HG02938 (cell line): ENCODE results near the gene SWAP70.
A peak's percentile ranks its signal among the peaks of the same experiment; 100 is the strongest.
"Not testable (repeated sequence)": the region's sequence is repeated elsewhere in the genome, so short reads cannot be mapped to it uniquely, and the experiment has no call there.

ENCODE experiments used
- ATAC-seq: cut with Tn5 transposase; IDR thresholded peaks from one replicate; pipeline ENCODE4 v1.9.1; 2021; ENCODE audit warnings: mild to moderate bottlenecking, moderate library complexity; ENCODE audit not compliant: unreplicated experiment

SWAP70 gene

DNA sequence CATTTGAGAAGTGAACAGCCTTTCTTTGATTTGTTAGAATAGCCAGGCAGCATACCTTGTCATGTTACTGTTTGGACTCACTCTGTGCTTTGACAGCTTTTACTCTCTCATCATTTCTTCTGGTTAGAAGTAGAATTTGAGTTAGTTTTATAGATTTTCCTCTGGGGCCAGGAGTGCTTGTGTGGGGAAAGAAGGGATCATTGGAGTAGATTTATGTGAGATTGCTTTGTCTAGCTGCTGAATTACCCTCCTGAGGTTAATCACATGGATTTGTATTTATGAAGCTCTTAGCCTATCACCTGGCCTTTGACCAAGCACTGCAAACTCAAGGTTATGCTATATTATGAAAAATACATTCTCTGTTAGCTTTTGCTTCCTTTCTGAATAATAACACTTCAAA is 54.3 kb downstream of the SWAP70 start:
- ATAC-seq: no peak

DNA sequence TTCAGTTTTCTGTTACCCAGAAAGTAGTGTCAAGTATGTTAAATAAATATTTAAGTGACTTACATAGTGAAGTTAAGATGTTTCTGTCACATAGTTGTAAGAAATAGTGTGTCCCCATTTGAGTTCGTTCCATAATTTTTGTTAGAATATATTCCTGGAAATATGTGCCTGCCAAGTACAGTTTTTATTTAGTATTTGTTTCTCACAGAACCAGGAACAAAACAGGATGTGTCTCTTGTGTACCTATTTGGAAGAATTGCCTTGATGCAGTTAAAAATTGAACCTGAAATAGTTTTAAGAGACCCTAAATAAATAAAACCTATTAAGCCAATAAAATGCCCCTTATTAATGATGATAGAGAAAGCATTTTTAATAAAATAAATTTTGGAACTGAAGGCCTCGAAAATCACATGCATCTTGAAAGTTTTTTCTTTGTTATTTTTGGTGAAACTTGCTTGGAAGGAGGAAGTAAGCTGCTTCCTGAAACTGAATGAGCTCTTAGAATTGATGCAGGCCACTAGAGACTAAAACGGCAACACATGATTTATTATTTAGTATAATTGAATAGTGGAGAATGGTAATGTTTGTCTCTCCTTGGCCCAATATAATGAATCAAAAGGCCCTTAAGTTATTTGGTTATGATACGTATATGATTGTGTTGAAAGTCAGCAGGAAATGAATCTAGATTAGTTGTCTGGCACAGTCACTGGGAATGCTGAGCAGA is 55.9 kb downstream of the SWAP70 start:
- no peak for ATAC-seq

DNA sequence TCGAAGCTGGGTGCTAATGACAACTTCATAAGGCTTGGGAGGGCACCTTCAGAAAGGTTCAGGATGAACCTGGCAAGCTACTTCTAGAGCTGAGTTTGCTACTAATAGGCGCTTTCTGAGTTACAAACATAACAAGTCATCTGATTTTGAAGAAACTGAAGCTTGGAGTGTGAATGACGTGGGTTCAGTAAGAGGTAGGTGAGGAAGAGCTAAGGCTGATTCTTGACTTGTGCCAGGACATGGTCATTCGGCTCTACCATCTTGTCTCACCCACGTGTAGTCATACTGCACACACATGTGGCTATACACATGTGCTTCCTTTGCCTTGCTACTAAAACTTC is 56.4 kb downstream of the SWAP70 start:
- ATAC-seq: no peak

DNA sequence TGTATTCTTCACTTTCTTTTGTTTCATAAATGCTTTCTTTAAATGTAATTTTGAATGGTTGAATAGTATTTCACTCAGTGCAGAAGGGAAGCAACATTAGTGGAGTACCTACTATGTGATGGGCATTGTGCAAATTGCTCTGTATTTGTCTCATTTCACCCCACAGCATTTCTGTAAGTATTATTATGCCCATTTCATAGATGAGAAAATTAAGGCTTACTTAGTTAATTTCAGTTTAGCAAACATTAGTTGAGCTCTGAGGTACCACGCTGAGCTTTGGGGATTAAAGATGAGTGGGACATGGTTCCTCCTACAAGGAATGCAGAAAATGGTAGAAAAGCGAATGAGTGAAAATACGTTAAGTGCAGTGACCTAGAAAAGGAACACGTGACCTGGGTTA is 58.1 kb downstream of the SWAP70 start:
- ATAC-seq: no peak

DNA sequence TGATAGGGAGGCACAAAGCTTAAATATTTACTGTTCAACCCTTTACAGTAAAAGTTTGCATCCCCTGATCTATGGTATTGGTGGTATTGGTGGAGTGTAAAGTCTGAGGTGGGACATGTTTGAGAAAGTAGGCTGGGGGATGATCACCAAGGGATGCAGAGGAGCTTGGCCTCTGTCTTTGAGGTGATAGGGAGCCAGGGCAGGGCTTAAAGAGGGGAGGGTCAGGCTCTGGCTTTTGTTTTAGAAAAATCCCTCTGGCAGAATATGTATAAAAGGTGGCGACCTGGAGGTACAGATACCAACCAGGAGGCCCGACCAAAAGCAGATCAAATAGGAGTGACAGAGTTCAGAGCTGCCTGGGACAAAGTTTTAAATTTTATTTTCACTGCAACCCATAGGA is 59.0 kb downstream of the SWAP70 start:
- ATAC-seq: no peak

DNA sequence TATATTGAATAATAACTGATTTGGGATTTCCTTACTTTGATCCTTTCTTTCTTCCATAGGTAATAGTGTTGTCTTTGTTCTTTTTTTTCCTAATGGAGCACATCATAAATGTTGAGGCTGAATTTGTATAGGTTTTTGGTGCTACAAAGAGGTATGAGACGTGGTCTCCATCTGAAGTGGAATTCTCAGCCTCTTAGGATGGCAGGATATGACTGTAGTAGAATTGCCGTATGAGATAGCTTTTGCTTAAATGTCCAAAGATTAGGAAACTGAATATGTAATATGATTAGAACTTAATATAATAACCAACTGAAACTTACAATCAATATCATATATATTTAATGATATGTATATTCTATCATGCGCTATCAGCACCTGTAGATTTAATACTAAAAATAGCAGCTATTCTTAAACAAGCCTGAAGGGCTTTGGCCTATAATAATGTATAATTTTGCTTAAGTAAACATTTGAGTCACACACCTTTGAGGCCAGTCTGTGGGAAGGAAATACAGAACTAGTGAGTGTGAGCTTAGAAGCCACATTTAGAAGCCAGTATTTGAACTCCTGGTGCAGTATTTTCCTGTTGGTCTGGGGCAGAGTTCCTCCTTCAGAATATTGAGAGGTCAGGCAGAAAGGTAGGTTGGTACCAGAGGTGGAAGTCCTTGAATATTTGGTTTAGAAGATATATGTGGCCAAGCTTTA is 62.6 kb downstream of the SWAP70 start:
- ATAC-seq: peak; percentile 63

DNA sequence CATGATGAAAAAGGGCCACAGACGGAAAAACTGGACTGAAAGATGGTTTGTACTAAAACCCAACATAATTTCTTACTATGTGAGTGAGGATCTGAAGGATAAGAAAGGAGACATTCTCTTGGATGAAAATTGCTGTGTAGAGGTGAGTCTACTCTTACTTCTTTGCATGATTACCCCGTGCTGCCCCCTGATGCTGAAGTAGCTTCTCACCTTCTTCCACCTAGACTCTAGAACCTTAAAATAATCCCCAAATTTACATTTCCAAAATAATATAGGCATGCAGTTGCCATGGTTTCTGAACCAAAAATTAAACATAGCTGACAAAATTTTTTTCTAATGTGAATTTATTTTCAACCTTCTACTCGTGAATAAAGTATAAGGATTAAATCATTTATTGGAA is 64.2 kb downstream of the SWAP70 start:
- ATAC-seq: no peak

DNA sequence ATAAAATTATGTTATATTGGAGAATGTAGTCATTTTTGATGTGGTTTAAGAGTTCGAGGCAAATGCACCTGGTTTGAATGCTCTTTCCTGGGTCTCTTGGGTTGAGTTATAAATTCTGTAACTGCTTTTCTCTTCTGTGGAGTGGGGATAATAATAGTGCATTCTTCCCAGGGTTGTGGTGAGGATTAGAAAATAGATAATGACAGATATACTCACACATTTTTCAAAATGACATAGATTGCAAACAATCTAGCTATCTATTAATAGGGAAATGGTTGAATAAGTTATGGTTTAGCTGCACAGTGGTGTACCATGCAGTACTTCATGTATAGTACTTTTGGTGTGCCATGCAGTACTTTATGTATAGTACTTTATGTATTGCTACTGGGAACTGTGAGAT is 67.4 kb downstream of the SWAP70 start:
- no peak for ATAC-seq

DNA sequence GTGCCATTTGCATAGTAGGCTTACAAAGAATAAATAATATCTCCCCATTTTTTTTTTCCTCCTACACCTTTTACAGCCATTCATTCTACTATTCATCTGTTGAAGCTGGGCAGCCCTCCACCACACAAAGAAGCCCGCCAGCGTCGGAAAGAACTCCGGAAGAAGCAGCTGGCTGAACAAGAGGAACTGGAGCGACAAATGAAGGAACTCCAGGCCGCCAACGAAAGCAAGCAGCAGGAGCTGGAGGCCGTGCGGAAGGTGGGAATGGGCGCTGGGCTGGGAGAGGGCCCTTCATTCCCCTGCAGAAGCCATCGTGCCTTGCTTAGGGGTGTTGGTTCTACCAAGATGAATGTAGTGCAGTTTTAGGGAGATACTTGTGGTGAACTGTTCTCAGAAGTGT is 68.6 kb downstream of the SWAP70 start:
- no peak for ATAC-seq

DNA sequence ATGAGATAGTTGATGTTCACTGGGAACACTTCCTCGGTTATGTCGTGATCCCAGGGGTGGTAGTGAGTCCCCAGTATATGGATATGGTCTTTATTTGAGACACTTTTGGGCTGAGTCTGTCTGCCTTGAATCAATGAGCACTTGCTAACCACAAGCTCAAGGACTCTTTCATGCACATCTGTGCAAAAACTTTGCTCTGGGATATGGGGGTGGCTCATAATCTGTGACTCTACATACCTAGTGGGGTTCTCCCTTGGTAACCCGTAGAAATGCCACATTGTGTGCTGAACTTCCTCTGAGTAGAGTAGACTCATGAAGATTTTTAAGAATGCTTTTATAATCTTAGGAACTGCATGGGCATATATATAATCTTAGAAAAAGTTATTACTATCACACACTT is 69.3 kb downstream of the SWAP70 start:
- no peak for ATAC-seq

DNA sequence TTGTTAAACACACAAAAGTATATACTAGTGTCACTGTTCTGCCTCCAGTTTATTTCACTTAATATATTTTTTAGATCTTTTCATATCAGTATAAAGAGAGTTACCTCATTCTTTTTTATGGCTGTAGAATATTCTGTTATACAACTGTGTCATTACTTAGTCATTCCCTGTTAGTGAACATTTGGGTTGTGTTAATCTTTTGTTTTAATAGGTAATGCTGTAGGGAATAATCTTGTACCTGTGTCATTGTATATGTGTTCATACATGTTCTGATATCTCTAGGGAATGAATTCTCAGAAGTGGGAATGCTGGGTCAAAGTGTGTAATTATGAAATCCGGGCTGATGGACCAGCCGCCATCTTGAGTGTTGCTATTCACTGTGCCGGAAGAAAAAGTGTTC is 71.4 kb downstream of the SWAP70 start:
- ATAC-seq: no peak

DNA sequence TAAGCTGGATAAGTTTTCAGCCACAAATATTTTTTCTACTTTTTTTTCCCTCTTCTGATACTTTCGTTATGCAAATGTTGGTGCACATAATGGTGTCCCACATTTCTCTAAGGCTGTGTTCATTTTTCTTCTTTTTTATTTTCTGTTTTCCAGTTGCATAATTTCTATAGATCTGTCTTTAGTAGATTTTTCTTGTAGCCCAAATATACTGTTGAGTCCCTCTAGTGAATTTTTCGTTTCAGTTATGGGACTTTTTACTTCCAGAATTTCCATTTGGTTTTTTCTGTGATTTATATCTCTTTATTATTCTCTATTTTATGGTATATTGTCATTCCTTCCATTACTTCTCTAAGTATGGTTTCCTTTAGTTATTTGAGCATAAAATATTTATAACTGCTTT is 72.0 kb downstream of the SWAP70 start:
- ATAC-seq: no peak

DNA sequence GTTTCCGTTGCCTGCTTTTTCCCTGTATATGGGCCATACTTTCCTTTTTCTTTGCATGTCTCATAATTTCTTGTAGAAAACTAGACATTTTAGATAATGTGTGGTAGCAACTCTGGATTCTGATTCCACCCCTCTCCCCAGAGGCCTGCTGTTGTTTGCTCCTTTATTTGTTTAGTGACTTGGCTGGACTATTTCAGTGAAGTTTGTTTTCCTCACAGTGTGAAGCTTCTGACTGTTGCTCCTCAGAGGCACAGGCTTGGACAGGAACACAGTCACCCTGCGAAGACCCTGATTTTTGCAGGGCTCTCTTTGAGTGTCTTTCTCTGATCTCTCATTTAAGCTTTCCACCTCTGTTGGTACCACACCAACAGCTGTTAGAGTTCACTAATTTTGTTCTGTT is 72.5 kb downstream of the SWAP70 start:
- no peak for ATAC-seq

DNA sequence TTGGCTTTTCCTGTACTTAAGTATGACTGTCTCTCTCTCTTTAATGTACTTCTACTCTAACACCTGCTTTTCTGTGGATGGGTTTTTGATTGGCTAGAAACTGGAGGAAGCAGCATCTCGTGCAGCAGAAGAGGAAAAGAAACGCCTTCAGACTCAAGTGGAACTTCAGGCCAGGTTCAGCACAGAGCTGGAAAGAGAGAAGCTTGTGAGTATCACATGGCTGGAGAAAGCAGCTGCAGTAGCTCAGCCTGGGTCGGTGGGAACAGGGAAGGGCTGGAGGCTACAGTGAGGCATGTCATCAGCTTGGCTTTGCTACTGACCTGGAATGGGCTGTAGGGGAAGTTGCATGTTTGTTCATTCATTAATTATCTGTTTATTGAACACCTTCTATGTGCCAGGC is 74.2 kb downstream of the SWAP70 start:
- ATAC-seq: no peak

DNA sequence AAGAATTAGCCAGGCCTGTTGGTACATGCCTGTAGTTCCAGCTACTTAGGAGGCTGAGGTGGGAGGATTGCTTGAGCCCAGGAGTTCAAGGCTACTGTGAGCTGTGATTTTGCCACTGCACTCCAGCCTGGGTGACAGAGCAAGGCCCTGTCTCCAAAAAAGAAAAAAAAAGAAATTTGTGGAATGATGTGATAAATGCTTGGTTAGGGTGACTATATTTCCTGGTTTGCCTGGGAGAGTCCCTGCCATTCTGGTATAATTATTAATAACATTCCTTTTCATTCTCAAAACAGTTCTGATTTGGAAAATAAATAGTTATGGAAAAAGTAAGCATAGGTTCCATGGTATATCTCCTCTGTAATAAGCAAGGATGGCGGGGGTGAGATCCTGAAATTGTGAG is 74.8 kb downstream of the SWAP70 start:
- no peak for ATAC-seq

DNA sequence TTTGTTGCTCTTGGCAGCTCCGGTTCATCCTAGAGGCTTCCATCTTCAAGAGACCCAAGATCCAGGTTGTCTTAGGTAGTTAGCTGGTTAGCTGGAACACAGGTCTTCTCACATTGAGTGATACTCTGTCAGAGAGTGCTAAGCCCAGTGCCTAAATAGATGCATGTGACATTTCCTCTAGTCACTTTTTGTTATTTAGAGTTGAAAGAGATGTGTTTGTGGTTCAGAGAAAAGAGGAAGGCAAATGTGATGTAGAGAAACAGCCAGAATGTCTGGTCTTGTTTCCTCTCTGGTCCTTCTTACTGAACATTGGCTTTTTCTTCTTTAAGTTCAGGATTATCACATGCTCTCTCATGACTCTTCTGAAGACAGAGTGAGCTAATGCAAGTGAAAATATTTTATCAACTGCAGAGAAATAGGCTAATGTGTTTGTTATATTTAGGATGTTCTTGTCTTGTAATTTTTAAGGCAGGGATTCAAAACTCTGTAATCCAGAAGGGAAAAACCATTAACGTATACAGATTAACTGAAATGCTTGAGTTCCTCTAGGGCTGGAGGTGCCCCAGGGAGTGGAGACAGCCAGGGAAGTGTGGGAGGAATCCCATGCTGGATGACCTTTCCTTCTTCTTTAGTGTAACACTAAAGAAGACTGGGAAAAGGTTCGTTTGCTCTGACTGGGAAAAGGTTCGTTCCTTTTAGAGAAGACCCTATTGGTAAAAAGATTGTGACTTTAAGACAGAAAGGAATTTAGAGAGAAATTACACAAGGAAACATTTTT is 75.4 kb downstream of the SWAP70 start:
- no peak for ATAC-seq

DNA sequence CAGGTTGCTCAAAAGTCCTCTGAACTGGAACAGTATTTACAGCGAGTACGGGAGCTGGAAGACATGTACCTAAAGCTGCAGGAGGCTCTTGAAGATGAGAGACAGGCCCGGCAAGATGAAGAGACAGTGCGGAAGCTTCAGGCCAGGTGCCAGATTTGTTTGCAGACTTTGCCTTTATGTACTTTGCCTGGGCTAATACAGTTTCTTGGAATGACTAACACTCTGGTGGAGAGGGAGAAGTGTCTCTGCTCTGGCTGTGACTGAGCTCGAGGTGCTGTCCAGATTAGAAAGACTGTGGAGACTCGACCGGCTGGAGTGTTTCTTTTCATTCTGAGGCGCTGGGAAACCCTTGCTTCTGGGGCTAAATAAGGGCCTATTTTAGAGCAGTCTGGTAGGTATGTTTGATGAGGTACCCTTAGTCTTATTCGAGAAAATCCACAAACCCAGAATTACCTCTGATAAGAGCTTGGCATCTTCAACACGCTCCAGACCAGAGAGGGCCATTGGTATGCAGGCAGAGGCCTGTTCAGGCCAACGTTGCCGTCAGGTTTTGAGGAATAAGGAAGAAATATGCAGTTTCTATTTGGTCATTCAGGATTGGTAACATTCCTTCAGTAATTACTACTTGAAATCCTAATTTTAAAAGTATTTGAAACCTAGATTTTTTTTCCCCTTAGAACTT is 76.5 kb downstream of the SWAP70 start:
- ATAC-seq: no peak

DNA sequence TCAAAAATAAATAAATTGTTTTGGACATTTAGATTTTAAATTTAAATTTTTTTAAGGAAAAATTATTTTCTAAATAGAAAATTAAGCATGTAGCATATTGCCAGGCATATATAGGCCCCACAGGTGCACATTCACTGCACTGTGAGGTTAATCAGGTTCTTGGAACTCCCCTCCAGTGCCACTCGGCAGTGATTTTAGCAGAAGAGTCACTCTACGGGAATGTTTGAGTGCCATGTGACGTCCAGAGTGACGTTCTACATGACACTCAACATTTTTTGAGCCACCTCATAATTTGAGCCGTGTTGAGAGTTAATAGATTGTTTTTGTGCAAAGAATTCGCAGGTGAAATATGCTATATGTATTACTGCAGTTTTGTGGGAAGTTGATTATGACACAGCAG is 77.4 kb downstream of the SWAP70 start:
- no peak for ATAC-seq

DNA sequence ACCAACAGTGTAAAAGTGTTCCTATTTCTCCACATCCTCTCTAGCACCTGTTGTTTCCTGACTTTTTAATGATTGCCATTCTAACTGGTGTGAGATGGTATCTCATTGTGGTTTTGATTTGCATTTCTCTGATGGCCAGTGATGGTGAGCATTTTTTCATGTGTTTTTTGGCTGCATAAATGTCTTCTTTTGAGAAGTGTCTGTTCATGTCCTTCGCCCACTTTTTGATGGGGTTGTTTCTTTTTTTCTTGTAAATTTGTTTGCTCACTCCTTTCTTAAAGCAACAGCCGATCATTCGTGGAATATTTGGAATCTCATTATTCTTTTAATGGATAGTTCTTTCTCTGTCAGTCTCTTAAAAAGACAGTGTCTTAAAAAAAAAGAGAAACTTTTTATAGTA is 79.6 kb downstream of the SWAP70 start:
- ATAC-seq: not testable (repeated sequence)

DNA sequence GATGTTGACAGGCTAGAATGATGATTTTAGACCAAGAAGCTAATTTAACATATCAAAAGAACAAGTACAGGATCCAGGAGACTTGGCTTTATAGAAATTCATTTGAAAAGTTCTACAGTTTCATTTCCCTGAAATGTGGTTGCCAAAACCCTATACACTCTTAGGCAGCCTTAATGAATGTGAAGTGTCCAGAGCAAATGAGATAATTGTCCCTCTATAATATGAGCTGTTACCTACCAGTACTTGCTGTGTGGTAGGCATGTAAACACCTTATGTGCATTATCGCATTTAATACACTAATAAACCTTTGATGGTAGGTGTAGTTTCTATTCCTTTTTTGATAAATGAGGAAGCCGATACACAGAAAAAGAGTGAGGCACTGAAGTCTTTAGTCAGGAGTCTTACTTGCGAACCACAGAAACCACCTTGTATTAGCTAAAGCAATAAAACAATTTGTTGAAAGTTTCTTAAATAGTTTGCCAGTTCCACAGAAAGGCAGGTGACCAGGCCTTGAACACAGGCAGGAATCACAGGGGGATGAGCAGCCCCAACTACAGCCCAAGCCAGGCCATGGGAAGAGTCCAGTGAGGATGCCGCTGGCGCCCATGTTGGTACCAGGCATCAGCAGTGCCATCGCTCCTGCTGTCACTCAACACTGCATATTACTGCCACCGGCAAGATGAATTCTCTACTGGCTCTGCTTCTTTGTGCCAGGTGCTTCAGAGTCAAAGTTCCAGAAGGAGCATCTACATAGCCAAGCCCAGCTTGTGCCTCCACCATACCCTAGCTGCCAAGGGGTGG is 81.7 kb downstream of the SWAP70 start:
- peak; percentile 50 for ATAC-seq

DNA sequence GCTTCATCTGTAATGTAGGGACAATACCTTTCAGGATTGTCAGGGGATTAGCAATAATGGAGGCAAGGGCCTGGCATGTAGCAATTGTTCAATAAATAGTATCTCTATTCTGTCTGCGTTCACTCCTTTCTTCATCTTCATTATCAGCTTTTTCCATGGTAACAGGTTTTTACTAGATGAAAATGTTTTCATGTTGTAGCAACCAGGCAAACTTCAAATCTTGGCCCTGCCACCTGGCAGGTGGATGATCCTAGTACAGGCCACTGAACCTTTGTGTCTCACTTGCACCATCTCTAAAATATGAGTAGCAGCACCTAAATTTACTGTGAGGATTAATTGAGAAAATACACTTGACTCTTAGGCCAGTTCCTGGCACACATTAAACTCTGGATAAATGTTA is 83.4 kb downstream of the SWAP70 start:
- ATAC-seq: no peak
